Caco-2 (cell line): ENCODE measurements around the gene QRICH1. TPM values are rescaled to one million over a fixed set of nuclear protein-coding genes. Genes with fewer than 3 reads are reported as not detected.
A peak's percentile ranks its signal among the peaks of the same experiment; 100 is the strongest.

ENCODE experiments used
- BruUV-seq: library from RNA; stranded (reverse); fragments of 400-500 nt; replicated peaks from 2 replicates; lab custom pipeline; 2021; lab: Mats Ljungman, UMichigan
- CTCF ChIA-PET: fragments of 300-600 bp; sonication (Branson Sonifier 250); formaldehyde crosslinking; loops from one replicate; lab custom pipeline; 2022; ENCODE audit warnings: antibody characterized with exemption; lab: Charles Lee
- POLR2A ChIA-PET: fragments of 300-600 bp; sonication (Branson Sonifier 250); formaldehyde crosslinking; loops from one replicate; lab custom pipeline; 2022; ENCODE audit warnings: antibody characterized with exemption; lab: Charles Lee
- DNase-seq, 2 experiments: peaks; one replicate each; pipeline versions ENCODE4 v3.0.0 to v3.0.0-alpha.2; 2020 to 2022
- H3K27me3 ChIP-seq: replicated peaks from 2 replicates; pipeline ENCODE4 v1.6.0; 2011; ENCODE audit warnings: low read length; ENCODE audit not compliant: control insufficient read depth, insufficient read depth
- H3K36me3 ChIP-seq: 2 replicates; pipeline ENCODE4 v1.5.1; 2011; ENCODE audit warnings: low read length; ENCODE audit not compliant: control insufficient read depth, insufficient read depth
- H3K4me1 ChIP-seq: fragments of 250-450 bp; sonication (Bioruptor Pico); 2 replicates; pipeline ENCODE4 v1.5.1; 2020; ENCODE audit warnings: mild to moderate bottlenecking
- H3K4me3 ChIP-seq: 2 replicates; pipeline ENCODE4 v1.5.1; 2011; ENCODE audit warnings: low read depth, mild to moderate bottlenecking, control low read depth, low read length
- H3K9me3 ChIP-seq: fragments of 250-450 bp; sonication (Bioruptor Pico); 2 replicates; pipeline ENCODE4 v1.5.1; 2020; ENCODE audit warnings: mild to moderate bottlenecking, moderate library complexity
- H3K27ac Mint-ChIP-seq: one replicate; pipeline ENCODE4 v1.8.0; 2022; ENCODE audit warnings: mixed read lengths; ENCODE audit not compliant: unreplicated experiment
- H3K27me3 Mint-ChIP-seq: one replicate; pipeline ENCODE4 v1.8.0; 2022; ENCODE audit warnings: mixed read lengths; ENCODE audit not compliant: insufficient read depth, unreplicated experiment
- H3K36me3 Mint-ChIP-seq: one replicate; pipeline ENCODE4 v1.8.0; 2022; ENCODE audit warnings: mild to moderate bottlenecking, mixed read lengths; ENCODE audit not compliant: insufficient read depth, unreplicated experiment
- H3K4me1 Mint-ChIP-seq: one replicate; pipeline ENCODE4 v1.8.0; 2022; ENCODE audit warnings: low read depth, mixed read lengths; ENCODE audit not compliant: unreplicated experiment
- H3K4me3 Mint-ChIP-seq: one replicate; pipeline ENCODE4 v1.8.0; 2022; ENCODE audit warnings: mild to moderate bottlenecking, moderate library complexity, mixed read lengths; ENCODE audit not compliant: unreplicated experiment
- H3K9me3 Mint-ChIP-seq: one replicate; pipeline ENCODE4 v1.8.0; 2022; ENCODE audit warnings: mixed read lengths; ENCODE audit not compliant: unreplicated experiment
- CTCF ChIP-seq, 2 experiments: fragments of 200-600 bp in 1 of 2; IDR thresholded peaks; 1 replicate in 1 of 2; 2 replicates in 1 of 2; pipeline versions ENCODE4 v1.5.1 to v1.8.0; 2011 to 2022; ENCODE audit warnings: antibody characterized with exemption in 1 of 2, control low read depth in 1 of 2, inconsistent platforms in 1 of 2, low read depth in 1 of 2, low read length in 1 of 2, mild to moderate bottlenecking in 1 of 2, moderate library complexity in 1 of 2; ENCODE audit not compliant: insufficient read depth in 1 of 2, severe bottlenecking in 1 of 2, unreplicated experiment in 1 of 2
- intact Hi-C: fragments of 100-400 bp; cut with micrococcal nuclease; formaldehyde crosslinking; loops from one replicate; pipeline ENCODE4 v1.10.0; 2022; ENCODE audit not compliant: unreplicated experiment
- total RNA-seq: library from RNA; stranded (reverse); gene quantifications from 2 replicates; pipeline ENCODE4 v1.2.3, GENCODE V29; 2022

The QRICH1 gene
- total RNA-seq, 1 experiment from 2014 or later = 119 TPM

GRCh38 chr3:49122022-49122421, 28.2 kb upstream of the QRICH1 start:
- Histone ChIP-seq H3K27me3 (no peaks in the 10 kb centered on the region), H3K36me3 (peaks cover 7% of the 10 kb centered on the region), H3K9me3 (no peaks in the 10 kb centered on the region), H3K4me3 (no peak overlapping the region), H3K4me1 (peaks cover 9% of the 10 kb centered on the region; the same call in 1 of the 2 replicates)
- ChIA-PET CTCF (interaction anchor here (2.2 kb wide), 1 partner anchor 28 kb away, joined by 9 read pairs; the partner anchor contains the start of gene QRICH1), POLR2A (no interaction called here)
- no peak for DNase-seq
- H3K27me3 Mint-ChIP-seq = no peaks in the 10 kb centered on the region
- no peaks in the 10 kb centered on the region for H3K9me3 Mint-ChIP-seq
- H3K4me3 Mint-ChIP-seq = no peak overlapping the region
- H3K27ac Mint-ChIP-seq = no peak overlapping the region
- intact Hi-C loops = no loop called here
- H3K36me3 Mint-ChIP-seq = peaks cover 34% of the 10 kb centered on the region
- no TSS peak for BruUV-seq
- no peak for TF ChIP-seq CTCF (IDR thresholded peaks at IDR 0.05; ENCODE audit: insufficient read depth in 1 of 2, low read depth in 1 of 2, low read length in 1 of 2, severe bottlenecking in 1 of 2, unreplicated experiment in 1 of 2)
- H3K4me1 Mint-ChIP-seq = no peaks in the 10 kb centered on the region

- peak overlapping the region; percentile 79 for H3K4me3 Mint-ChIP-seq
- intact Hi-C loops = no loop called here
- H3K9me3 ChIP-seq = no peaks in the 10 kb centered on the region
- no peaks in the 10 kb centered on the region for H3K9me3 Mint-ChIP-seq
- ChIA-PET POLR2A (interaction anchor here (0.6 to 1.5 kb wide), 9 partner anchors 11 to 186 kb away, joined by 3 to 28 read pairs (median 5); partner anchors contain the start of genes IMPDH2, LAMB2, NDUFAF3 and QRICH1), CTCF (interaction anchor here (0.6 to 2.2 kb wide), 5 partner anchors 11 to 933 kb away, joined by 3 to 9 read pairs (median 6); partner anchors contain the start of genes CDC25A, LAMB2 and QRICH1)
- no peak for DNase-seq
- H3K4me3 ChIP-seq = peak overlapping the region; percentile 90
- H3K36me3 ChIP-seq = peaks cover 8% of the 10 kb centered on the region
- H3K36me3 Mint-ChIP-seq = peaks cover 34% of the 10 kb centered on the region
- no peaks in the 10 kb centered on the region for H3K27me3 Mint-ChIP-seq
- no peaks in the 10 kb centered on the region for H3K27me3 ChIP-seq
- TSS peak; percentile 1 for BruUV-seq
- no peak for TF ChIP-seq CTCF (IDR thresholded peaks at IDR 0.05; ENCODE audit: insufficient read depth in 1 of 2, low read depth in 1 of 2, low read length in 1 of 2, severe bottlenecking in 1 of 2, unreplicated experiment in 1 of 2)
- H3K27ac Mint-ChIP-seq = no peak overlapping the region
- H3K4me1 ChIP-seq = peaks cover 9% of the 10 kb centered on the region; the same call in 1 of the 2 replicates
- no peaks in the 10 kb centered on the region for H3K4me1 Mint-ChIP-seq
Measured at GRCh38 chr3:49121132-49121736, 27.4 kb upstream of the QRICH1 start.

GRCh38 chr3:49120438-49121131, 26.7 kb upstream of the QRICH1 start, which contains the start of gene USP19:
Gene USP19, minus strand, starts transcription at chr3:49120823. Its CDS starts 1,678 bp downstream, at chr3:49119145.
- Mint-ChIP-seq H3K36me3 (peaks cover 40% of the 10 kb centered on the region), H3K4me1 (no peaks in the 10 kb centered on the region), H3K9me3 (no peaks in the 10 kb centered on the region), H3K4me3 (peak within 1 kb of the TSS; percentile 79), H3K27me3 (no peaks in the 10 kb centered on the region), H3K27ac (peak within 1 kb of the TSS; percentile 66)
- POLR2A ChIA-PET = interaction anchor here (0.6 to 1.5 kb wide), 10 partner anchors 11 to 187 kb away, joined by 3 to 28 read pairs (median 4); partner anchors contain the start of genes IMPDH2, LAMB2, NDUFAF3 and QRICH1
- Histone ChIP-seq H3K4me1 (peaks cover 9% of the 10 kb centered on the region; the same call in 1 of the 2 replicates), H3K4me3 (peak within 1 kb of the TSS; percentile 90), H3K27me3 (no peaks in the 10 kb centered on the region), H3K36me3 (peaks cover 9% of the 10 kb centered on the region), H3K9me3 (no peaks in the 10 kb centered on the region)
- intact Hi-C loops = loop anchor here (1.0 kb wide), 3 partner anchors 12 to 26 kb away; partner anchors contain the start of genes QARS1 and QRICH1
- CTCF ChIA-PET = interaction anchor here (0.6 to 2.2 kb wide), 5 partner anchors 12 to 932 kb away, joined by 3 to 9 read pairs (median 6); partner anchors contain the start of genes CDC25A, LAMB2 and QRICH1
- BruUV-seq = no TSS peak
- peak; percentile 89 to 91 for DNase-seq
- no peak for TF ChIP-seq CTCF (IDR thresholded peaks at IDR 0.05; ENCODE audit: insufficient read depth in 1 of 2, low read depth in 1 of 2, low read length in 1 of 2, severe bottlenecking in 1 of 2, unreplicated experiment in 1 of 2)
